GM19372 (cell line): ENCODE results near the gene ETV3L.
"Not testable (repeated sequence)": the region's sequence is repeated elsewhere in the genome, so short reads cannot be mapped to it uniquely, and the experiment has no call there.

Experiments
- ATAC-seq: cut with Tn5 transposase; IDR thresholded peaks from one replicate; pipeline ENCODE4 v1.9.1; 2021; ENCODE audit warnings: mild to moderate bottlenecking, low read depth, moderate library complexity; ENCODE audit not compliant: unreplicated experiment

Gene ETV3L

DNA sequence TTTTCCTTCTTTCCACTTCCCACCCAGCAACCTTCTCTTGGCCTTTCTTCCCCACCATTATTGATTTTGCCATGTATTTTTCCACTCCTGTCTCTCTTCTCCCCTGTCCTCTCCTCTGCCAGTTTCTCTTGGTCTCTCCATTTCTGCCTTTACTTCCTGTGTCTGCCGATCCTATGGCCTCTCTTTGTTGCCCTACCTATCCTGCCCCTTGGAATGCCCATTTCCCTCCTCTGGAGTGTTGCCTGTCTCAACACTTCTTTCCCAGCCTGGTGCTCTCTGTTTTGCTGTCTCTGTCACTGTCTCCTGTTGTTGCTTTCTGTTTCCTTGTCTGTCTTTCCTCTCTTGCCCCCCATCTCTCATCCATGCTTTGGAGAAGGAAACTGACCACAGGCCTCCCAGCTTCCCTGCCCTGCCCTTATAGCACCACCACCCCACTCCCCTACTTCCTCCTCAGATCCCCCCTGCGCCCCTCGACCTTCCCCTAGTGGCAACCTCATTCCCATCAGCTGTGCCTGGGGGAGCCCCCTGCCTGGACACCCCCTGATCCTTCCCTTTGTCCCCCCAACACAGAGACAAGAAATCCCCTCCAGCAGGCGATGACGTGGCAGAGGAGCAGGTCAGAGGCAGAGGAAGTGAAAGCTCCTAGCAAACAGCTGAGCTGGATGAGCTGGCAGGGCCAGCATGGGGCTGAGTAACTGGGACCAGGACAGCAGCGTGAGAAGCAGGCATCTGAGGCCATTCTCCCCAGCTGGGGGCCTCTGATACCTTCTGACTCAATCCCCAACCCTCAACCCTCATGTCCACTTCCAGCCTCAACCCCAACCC lies 6.6 kb upstream of the ETV3L start:
- no peak for ATAC-seq

DNA sequence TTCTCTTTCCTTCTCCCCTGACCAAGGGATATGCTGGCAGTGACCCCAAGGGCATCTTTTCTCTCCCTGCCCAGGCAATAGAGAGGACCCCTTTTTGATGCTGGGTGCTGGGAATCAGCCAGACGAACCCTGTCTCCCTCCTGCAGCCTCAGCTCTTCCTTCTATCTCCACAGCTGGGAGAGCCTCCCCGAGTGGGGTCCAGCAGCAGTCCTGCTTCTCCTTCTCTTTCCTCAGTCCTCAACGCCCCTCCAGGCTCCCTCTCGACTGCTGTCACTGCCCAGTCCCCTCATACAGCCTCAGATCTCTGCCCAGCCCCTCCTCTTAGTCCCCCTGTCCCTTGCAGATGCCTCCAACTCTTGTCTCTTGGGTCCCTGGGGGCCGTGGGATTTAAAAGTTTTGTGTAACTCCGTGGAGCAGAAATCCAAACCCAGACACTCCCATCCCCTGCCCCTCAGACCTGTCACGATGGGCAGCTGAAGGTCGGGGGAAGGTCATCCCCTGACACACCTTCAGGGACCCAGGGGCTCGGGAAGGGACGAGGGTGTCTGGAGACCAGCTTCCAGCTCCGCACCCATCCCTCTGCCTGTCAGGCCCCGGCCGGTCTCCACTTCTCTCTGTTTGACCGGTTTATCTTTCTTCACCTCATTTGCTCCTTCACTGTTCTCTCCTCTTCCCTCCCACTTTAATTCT lies 5.8 kb upstream of the ETV3L start:
- ATAC-seq, result no peak

DNA sequence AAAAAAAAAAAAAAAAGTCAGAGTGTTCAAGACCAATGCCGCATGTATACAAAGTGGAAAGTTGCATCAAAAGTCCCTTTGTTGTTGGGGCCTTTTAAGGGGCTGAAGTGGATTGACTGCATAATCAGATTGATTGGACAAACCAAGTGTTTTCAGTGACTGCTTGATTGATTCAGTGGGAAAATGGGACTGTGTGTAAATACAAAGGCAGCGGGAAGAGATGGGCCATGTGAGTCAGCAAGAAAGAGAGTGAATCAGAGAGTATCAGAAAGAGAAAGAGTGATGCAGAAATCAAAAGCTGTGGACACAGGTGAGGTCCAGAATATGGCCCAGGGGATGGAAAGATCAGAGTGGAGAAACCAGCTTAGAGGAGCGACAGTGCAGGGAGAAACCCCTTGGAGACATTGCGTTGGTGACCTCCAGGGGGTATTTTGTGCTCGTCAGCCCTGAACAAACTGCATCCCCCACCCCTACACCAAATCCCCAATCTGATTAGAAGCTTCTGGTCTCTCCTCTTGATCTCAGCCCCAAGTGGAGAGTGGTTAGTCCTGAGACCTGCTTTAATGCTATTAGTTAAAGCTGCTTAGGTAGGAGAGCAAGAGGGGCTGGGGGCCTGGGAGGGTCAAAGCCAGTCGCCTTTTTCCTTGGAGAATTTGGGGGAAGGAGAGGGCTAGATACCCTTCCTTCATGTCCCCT lies 5.1 kb upstream of the ETV3L start:
- no peak for ATAC-seq

DNA sequence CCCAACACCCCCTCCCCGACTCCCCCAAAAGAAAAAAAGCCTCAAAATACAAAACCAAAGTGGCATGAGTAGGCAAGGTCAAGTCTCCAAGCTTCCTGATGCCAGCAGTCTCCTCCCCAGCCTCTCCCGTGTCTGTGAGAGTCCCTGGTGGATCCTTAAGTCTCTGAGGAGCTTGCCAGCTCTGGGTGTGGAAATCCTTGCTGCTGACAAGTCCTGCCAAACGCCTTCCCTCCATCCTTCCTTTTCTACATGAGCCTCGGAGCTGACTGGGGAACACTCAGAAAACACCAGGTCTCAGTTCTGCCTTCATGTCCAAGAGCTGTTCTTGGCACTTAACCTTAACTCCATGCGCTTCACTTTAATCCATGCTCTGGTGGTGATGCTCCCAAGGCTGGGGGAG lies 3.7 kb upstream of the ETV3L start:
- ATAC-seq, result no peak

DNA sequence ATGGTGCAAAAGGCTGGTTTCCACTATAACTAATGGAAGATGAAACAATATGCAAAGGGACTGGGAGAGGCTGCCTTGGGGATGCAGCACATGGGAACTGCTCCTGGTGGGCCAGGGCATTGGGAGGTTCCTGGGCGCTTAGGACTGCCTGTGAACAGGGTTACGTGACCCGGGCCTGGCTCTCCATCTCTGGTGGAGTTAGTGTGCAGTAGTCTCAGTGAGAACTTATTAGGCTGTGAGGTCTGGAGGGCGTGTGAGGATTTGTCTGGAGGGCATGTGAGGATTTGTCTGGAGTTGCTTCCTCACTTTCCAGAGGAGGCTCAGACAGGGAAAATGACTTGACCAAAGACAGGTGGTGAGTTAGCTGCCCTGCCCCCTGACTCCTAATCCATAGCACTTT lies 1.5 kb upstream of the ETV3L start:
- no peak for ATAC-seq

DNA sequence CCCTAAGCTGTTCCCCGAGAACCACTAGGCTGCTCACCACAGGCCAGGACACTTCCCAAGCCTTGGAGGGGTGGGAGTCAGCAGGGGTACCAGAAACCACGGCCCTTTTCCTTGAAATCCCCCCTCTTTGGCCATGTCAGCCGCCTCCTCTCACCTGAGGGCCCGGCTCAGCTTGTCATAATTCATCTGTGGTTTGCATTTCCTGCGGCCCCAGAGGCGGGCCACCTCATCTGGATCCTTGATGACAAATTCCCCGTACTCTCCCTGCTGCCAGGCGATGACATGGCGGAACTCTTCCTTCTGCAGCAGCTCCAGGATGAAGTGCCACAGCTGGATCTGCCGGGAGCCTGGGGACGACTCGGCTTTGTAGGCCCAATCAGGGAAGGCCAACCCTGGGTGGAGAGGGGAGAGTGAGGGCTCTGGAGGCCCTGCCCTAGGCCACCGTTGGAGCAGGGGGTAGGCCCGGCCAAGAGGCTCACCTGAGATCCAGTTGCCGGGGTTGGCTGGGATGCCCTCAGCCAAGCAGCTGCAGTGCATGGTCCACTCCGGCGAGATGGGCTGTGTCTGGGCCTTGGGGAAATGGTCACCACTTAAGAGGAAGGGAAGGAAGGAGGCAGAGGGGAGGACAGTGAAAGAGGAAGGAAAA lies 498 bp downstream of the ETV3L start:
- ATAC-seq, result not testable (repeated sequence)

DNA sequence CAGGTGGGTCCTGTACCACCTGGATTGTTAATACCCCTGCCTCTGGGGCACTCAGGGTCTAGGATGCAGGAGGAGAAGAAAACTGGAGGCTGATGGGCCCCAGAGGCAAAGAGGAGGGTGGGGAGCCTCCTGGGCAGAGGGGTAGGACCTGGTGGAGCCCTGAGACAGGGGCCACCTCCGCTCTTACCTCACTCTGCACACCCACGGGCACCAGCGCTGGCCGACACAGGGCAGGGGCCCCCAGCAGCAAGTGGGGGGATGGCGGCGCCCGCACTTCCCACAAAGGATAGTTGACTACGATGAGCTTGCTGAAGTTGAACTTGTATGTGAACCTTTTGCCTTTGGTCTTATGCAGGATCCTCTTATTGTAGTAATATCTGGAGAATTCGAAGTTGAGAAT lies 1.1 kb downstream of the ETV3L start:
- no peak for ATAC-seq

DNA sequence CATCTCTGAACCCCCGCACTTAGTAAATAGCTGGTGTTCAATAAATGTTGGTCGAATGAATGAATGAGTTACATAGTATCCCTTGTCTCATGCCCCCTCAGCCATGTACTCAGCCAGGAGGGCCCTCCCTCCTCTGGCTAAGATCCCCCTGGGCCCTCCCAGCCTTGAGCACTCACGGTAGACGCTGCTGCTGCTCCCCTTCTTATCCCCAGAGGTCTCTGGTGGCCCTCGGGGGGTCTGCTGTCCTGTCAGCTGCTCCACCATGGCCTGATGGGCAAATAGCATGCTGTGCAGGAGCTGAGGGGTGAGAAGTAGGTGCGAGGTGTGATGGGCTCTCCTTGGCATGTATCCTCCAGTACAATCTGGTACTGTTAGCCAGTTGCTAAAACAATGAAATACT lies 1.9 kb downstream of the ETV3L start:
- no peak for ATAC-seq

DNA sequence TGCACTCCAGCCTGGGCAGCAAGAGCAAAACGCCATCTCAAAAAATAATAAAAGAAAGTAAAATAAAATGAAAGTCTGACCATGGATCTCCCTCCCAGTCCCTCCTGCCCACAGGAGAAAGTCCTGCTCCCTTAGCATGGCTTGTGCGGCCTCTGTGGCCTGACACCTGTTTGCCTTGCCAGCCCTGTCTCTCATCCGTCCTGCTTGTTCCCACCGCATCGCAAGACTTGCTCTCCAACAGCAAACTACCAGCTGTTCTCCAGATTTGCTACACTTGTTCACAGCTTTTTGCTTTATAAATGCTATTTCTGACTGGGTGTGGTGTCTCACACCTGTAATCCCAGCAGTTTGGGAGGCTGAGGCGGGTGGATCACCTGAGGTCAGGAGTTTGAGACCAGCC lies 2.7 kb downstream of the ETV3L start:
- no peak for ATAC-seq

DNA sequence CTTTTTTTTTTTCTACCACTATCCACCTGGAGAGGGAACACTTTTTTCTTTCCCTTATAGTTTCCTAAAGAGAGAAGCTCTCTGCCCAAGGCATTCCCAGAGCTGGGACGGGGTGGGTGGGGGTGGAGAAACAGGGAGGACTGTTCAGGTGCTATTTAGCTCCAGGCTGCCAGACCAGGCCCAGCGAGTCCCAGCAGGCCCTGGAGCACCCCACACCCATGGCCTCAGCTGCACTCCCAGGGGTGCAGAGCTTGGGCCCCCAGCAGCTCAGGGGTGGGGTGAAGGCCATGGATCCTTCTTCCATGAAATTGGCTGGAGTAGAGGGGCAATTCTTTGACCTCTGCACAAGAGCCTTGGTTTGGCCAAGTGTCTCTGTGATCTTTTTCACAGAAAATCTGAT lies 4.1 kb downstream of the ETV3L start:
- no peak for ATAC-seq

DNA sequence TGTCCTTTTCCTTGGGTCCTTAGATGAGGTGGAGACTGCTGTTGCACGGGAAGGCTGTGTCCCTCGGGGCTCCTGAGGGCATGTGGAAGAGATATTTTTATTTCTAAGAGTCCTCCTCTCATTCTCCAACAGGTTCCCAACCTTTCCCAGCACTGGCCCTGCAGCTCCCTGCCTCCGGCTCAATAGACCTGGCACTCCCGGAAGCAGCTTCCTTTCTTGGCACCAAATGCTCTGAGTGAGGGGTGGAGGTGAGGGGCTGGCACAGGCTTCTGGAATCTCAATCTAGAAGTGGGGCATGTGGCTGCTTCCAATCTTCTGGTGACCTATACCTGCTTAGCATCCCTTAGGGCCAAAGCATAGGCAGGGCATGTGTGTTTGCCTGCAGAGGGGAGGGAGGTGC lies 4.5 kb downstream of the ETV3L start:
- ATAC-seq, result no peak

DNA sequence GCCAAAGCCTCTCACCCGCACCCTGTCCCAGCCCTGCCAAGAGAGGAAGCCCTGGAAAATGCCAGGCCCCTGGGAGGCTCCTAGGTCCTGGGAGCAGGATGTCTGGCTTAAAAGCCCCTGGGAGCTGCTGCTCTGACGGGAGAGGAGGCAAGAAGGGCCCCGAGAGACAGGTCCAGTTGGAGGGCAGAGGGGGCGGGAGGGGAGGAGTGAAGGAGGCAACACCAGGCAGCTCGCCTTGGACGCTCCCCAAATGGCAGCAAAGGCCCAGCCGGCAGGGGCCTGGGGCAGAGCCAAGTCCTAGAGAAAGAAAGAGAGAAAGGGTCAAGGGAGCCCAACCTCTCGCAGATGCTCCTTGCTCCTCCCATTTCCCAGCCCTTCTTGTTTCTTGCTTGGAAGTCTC lies 6.8 kb downstream of the ETV3L start:
- ATAC-seq, result no peak

DNA sequence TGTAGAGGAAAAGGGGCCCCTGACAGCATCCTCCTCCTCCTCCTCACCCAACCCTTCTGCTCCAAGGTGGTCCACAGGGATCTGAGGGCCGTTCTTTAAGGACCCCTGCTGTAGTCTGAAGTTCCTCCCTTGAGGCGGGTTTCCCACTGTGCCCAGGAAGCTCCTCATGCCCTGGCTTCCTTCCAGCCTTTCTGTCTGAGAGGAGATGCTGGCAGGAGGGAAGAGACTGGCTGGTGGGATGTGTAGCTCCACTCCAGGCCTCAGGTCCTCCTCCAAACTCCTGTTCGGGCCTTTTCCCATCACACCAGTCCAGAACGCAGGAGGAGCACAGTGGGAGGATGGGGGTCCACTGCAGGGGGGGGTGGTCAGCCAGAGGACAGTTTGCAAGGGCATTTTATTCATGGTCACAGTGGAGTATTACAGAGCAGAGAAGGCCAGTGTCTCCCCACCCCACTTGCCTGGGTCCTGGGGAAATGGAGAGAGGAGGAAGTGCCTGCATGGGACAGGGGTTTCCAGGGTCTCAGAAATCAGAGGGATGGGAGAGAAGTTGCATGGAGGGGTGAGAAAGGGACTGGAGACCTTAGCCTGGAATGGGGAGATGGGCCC lies 7.8 kb downstream of the ETV3L start:
- ATAC-seq, result no peak

DNA sequence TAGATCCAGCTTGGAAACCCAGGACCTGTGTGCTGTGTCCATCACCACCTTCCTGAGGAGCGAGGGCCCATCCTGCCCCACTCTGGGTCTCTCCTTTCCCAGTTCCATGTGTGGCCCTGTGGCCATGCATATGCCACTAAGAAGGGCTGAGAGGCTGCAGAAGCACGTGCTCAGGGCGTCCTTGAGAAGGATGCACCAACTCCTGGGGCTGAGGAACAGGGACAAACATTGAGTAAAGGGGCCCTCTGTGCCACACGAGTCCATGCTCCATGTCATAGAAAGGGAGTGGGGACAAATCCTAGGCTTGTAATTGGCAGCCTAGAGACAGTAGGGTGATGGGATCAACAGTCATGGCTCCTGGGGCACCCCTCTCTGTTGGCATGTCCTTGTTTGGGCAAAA lies 8.4 kb downstream of the ETV3L start:
- no peak for ATAC-seq

DNA sequence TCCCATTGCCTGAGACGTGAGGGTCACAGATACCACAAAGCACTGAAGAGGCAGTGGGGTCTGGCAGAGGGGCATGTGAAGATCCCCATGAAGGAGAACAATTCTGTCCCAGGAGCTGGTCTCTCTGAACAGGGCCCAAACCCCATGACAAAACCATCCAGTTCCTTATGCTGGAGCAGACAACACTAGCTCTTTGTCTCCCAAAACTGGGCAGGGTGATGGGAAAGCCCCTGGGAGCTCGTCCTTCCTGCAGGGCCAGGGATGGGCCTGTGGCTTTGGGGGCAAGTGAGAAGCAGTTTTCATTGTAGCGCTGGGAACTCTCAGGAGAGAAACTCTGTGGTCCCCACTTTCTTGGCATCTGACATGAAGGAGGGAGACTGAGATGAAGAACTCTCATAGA lies 8.8 kb downstream of the ETV3L start:
- no peak for ATAC-seq

DNA sequence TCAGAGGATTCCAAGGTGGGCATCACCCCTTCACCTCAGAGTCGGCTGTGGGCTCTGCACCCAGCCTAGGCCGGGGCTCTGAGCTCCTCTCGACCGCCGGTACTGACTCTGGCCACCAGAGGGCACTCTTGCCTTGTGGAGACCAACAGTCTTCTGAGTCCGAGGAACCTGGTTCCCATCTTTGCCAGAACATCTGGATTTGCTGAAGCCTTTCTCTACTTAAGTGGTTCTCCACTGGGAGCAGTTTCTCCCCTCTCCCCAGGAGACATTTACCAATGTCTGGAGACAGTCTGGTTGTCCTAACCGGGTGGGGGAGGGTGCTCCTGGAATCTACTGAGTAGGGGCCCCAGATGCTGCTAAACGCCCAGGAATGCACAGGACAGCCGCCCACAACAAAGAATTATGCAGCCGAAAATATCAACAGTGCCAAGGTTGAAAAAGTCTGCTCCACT lies 9.4 kb downstream of the ETV3L start:
- no peak for ATAC-seq

DNA sequence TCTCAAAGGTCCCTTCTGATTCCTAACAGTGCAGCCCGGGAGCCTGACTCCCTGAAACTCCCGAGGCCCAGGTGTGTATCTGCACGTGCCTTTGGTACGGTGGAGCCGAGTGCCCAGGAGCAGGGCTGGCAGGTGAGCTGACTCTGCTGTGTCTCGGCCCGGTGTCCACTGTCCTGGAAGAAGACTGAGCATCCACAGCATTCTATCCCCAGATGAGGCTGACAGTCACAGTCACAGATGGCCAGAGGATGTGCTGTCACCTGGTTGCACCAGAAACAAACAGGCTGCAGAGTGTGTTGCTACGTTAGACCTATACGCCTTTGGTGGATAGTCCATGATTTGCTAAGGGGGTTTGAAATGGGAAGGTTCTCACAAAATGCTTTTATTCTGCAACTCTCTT lies 9.8 kb downstream of the ETV3L start:
- no peak for ATAC-seq

DNA sequence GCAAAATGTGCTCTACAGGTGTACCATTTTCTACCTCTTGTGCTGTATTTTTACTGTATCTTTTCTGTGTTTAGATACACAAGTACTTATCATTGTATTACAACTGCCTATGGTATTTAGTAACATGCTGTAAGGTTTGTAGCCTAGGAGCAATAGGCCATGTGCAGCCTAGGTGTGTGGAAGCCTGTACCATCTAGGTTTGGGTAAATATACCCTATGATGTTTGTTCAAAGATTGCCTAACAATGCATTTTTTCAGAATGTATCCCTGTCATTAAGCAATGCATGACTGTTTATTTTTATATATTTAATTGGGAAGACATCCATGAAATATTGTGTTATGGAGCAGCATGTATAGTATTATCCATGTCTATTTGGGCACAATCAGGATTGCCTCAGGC lies 11.0 kb downstream of the ETV3L start:
- ATAC-seq, result no peak

DNA sequence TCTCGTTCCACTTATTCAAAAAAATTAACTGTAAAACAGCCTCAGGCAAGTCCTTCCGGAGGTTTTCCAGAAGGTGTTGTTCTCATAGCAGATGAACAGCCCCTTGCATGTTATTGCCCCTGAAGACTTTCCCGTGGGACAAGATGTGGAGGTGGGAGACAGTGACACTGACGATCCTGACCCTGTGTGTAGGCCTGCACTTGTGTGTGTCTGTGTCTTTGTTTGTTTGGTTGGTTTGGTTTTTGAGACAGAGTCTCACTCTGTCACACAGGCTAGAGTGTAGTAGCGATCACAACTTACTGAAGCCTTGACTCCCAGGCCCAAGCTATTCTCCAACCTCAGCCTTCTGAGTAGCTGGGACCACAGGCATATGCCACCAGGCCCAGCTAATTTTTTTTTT lies 12.6 kb downstream of the ETV3L start:
- ATAC-seq, result no peak

DNA sequence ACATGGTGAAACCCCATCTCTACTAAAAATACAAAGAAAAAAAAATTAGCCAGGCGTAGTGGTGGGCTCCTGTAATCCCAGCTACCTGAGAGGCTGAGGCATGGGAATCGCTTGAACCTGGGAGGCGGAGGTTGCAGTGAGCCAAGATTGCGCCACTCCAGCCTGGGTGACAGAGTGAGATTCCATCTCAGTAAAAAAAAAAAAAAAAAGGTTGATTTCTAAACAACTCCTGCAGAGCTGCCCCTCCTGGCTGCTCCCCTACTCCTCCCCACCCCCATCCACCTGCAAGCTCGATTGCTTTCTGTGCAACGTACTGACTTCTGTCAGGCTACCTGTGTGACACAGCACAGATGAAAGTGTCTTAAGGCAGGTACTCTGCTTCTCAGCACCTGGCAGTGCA lies 13.3 kb downstream of the ETV3L start:
- ATAC-seq, result no peak

DNA sequence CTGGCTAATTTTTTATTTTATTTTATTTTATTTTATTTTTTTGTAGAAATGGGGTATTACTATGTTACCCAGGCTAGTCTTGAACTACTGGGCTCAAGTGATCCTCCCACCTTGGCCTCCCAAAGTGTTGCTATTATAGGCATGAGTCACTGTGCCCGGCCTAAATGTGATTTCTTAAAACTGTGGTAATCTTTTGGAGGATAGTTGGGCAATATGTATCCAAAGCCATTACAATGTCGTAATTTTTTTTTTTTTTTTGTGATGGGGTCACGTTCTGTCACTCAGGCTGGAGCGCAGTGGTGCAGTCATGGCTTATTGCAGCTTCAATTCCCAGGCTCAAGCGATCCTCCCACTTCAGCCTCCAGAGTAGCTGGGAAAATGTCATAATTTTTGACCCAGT lies 14.2 kb downstream of the ETV3L start:
- no peak for ATAC-seq
